GM19452 (cell line): ENCODE measurements around the gene DAB2IP.

ENCODE experiments used
- ATAC-seq: cut with Tn5 transposase; IDR thresholded peaks from one replicate; pipeline ENCODE4 v1.9.1; 2021; ENCODE audit not compliant: unreplicated experiment

DAB2IP gene

GRCh38 chr9:121827251-121827967 lies 176.0 kb downstream of the DAB2IP start:
- ATAC-seq, result no peak

DNA sequence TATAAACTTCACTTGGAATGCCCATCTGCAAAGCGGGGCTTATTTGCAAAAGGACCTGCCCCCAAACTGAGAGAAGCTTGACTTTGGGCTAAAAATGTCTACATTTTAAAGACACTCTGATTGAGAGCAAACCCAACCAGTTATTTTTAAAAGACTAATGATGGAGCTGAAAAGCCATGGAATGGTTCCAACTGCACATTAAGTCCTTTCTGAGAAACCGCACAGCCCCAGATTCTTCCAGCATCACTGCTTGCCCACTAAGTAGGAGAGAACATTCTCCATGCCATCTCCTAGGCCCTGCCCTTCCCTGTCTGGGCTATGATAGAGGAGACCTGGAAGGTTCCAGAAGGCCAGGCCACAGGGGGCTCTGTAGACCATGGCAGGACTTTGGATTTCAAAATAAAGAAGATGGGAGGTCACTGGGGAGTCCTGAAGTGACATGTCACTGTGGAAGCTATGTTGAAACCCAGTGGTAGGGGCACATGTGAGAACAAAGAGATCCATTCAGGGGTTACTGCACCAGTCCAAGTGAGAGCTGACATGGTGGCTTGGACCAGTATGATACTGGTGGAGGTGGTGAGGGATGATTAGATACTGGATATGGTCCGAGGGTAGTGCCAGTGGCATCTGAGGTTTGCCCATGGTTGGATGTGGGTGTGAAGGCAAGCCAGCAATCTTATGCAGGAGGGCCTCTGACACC lies 179.2 kb downstream of the DAB2IP start:
- no peak for ATAC-seq

GRCh38 chr9:121831869-121832268 lies 180.4 kb downstream of the DAB2IP start:
- no peak for ATAC-seq

DNA sequence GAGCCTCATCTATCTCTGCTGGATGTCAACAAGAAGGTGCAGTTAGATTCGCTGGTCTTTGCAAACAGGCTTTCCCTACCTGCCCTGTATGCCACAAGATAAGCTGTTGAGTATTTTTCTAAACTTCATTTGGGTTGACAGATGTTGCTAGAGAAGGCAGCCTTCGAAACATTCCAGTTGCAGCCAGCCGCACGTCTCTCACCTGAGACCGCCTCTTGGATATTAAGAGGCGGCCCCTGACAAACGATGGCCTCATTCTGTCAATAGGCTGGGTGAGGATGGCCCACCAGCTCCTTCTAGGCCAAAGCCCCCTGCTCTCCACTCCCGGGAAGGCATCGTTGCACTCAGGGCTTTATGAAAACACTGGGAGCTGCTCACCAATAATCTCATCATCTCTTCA lies 181.6 kb downstream of the DAB2IP start:
- no peak for ATAC-seq
